Stimulated activated CD8-positive, alpha-beta memory T cell treated with anti-CD3 and anti-CD28 coated beads, Interleukin-7, amount 100 ng/mL, for 48 hours (primary cell): ENCODE results near the gene SSH2.
A peak's percentile ranks its signal among the peaks of the same experiment; 100 is the strongest.

Experiments
- DNase-seq, 2 donors: peaks; one replicate each; pipeline ENCODE4 v3.0.0-alpha.2; 2020; ENCODE audit warnings: low read depth in 1 of 2; ENCODE audit errors: extremely low read depth in 1 of 2

Gene SSH2

DNA sequence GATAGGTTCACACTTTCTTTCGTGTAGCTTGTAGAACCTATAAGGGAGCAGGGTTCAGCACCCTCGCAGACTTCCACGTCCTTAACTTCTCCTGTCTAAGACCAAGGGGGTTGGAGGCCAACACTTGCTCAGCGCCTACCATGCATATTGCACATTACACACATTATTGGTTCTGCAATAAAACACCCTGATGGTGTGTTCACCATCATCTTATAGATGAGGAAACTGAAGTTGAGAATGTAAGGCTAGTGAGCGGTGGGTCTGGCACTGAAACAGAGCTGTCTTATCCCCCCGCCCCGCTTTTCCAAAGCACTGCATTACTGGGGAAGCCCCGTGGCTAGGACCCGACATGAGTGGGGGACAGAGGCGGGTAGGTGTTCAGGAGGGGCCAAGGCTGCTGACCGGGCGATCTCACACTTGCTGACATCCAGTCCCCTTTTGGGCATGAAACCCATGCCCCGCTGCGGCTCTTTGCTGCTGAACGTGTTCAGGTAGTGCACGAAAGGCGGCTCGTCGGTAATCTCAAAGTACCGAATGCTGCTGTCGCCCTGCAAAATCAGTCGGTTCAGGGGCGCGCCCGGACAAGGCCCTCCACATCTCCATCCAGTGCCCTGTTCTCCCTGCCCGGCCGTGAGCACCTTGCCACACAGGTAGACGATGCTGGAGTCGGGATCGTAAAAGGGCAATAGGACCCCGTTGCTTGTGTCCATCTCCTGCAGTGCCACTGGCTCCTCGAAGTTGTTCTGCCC is 313.6 kb downstream of the SSH2 start:
- no peak for DNase-seq

DNA sequence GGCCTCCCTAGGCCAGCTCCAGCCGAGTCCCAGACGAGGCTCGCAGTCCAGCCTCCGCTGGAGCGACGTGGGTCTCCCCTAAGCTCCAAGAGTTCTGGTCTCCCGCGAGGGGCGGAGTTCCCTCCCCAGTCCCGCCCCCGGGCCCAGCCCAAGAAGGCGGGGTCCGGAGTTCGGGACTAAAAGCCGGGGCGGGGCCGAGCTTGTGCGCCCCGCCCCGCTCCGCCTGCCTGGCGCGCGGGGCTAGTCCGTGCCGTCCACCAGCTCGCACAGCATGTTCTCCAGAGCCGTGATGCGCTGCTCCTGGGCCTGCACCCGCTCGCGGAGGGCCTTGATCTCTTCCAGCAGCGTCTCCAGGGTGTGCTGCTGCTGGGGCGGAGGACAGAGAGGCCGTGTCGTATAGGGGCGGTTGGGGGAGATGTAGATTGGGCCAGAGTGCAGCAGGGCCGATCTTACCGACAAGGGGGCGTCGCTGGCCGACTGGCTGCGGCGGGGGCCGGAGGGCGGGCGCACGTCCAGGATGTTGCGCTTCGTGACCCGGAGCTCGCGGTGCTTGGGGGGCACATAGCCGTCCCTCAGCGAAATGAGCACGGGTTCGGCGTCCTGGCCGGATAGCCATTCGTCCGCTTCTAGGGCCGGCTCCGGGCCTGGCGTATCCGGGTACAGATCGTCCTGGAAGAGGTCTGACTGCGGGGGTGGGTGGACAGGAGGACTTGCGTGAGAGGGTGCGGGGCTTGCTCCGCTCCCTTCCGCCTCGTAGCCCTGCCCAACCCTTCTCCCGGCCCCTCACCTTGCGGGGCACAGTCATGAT is 314.3 kb downstream of the SSH2 start:
- peak; percentile 71 to 73 for DNase-seq

DNA sequence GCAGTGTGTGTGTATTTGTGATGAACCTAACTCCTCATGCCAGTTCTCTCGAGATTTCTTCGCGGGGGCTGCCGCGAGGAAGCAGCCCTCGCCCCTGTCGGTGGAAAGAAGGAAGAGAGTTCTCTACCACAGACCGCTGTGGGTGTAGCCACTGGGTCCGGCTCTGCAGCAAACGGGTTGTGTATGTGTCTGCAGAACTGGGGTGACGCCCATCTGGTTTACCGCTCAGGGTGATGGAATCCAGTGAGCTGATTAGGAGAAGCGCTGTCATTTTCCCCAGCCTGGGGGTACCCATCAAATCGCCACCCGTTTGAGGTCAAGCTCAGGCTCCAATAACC is 315.0 kb downstream of the SSH2 start:
- peak in 1 of 2 donors; percentile 67 for DNase-seq

DNA sequence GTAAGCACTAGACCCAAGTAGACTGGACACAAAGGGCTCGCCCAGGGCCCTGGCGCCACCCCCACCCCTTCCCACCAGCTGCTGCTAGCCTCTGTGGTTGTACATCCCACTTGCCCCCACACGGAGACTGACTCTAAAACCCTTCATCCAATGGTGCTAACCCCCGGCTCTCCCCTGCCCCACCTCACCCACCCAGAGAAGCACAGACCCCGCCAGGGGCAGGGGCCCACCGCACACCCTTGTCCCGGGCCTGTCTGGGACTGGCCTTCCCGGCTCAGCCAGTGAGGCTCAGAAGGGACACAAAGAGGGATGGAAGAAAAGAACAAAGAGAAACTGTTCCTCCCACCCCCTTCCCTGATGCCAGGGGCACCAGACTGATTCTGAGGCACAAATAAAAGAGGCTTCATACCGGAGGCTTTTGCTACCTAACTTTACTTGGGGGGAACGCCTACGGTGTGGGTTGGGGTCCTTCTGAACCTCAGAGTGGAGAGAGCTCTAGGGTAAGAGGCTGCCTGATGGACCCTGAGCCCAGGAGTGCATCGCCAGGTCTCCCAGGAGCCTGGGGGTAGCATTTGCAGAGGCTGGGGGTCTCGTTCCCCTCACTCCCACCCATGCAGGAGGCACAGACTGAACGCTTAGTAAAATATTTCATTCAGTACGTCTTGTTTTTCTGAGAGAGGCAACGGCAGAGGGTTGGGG is 315.5 kb downstream of the SSH2 start:
- no peak for DNase-seq

DNA sequence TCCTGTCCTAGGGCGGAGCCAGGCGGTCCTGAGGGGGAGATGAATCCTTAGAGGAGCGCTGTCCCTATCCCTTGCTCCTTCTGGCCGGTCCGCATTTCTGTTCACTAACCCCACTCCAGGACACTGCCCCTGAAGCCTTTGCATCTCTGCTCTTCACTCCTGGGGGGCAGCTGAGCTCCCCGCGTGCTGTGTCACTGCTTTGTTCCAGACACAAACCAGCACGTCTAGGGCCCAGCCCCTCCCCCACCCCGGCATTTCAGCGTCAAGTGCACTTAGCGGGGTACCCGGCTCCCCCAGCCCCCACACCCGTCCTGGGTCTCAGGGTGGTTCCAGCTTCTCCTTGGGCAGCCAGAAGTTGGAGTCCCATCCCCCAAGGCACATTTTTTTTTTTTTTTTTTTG is 316.2 kb downstream of the SSH2 start:
- DNase-seq: no peak

DNA sequence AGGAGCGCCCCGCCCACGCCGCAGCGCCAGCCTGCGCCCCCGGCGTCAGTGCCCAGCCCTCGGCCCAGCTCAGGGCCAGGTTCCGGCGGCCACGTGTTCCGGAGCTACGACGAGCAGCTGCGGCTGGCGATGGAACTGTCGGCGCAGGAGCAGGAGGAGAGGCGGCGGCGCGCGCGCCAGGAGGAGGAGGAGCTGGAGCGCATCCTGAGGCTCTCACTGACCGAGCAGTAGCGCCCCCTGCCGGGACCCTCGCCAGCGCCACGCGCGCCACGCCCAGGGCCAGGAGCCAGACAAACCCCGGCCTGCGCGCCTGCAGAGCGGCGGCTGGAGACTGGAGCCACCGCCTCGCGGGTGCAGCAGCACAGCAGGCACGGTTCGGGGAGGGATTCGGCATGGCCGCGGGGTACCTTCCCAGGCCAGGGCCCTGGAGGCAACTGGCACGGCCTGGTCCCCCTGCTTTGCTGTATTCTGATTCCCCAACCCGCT is 316.6 kb downstream of the SSH2 start:
- peak; percentile 89 for DNase-seq

DNA sequence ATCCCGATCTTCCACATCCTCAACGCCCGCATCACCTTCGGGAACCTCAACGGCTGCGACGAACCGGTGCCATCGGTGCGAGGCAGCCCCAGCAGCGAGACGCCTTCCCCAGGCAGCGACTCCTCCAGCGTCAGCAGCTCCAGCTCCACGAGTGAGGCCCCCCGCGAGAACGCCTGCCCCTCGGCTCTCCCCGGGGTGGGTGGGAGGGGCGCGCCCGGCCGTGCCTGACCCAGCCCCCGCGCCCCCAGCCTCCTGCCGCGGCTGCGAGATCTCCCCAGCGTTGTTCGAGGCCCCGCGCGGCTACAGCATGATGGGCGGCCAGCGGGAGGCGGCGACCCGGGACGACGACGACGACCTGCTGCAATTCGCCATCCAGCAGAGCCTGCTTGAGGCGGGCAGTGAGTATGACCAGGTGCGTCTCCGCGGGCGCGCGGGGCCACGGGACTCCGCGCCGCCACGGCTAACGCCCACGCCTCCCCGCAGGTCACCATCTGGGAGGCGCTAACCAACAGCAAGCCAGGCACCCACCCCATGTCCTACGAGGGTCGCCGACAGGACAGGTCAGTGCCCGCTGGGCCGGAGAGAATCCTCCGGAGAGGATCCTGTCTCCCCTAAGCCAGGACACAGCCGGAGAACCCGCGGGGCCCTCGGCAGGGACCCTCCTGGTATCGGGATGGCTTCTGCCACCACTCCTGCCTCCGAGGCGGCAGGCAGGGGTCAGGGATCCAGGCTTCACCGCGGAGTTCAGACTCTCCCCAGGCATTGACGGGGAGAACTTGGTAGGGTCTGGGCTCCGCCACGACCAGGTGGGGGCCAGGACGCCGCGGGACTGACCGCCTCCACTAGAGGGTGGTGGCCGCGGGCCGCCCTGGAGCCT is 317.4 kb downstream of the SSH2 start:
- DNase-seq: no peak

DNA sequence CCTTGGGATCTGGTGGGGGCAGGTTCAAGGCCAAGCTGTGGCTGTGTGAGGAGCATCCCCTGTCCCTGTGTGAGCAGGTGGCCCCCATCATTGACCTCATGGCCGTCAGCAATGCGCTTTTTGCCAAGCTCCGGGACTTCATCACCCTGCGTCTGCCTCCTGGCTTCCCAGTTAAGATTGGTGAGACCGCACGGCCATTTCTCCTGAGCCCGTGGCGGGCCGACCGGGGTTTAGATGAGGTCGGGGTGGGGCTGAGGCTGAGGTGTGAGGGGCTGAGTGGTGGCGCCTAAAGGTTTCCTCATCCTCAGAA is 318.0 kb downstream of the SSH2 start:
- no peak for DNase-seq

DNA sequence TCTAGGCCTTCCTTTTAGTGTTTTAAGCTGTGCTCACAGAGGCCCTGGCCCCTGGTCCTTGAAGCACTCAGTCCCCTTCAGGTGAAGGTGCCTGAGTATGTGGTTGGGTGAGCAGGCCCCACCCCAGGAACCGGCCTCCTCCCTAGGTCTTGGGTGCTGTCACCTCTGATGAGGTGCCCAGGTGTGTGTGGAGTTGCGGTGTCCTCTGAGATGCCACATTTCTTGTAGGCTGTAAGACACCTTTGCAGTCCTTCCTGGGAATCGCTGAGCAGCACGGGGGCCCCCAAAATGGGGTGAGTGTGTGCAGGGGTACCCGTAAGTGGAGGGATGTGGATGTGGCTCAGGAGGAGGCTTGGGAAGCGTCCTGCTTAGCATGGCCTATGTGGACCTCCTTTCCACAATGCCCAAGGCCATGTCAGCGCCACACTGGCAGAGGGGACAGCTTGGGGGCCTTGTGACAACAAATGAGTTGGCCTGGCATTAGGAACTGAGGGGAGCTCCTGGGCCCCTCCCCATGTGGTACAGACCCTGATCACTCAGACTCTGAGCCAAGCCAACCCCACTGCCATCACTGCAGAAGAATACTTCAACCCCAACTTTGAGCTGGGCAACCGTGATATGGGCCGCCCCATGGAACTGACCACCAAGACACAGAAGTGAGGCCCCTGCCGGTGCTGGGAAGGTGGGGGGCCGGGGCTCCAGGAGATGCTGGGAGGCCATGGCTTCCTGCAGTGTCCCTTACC is 318.5 kb downstream of the SSH2 start:
- no peak for DNase-seq

DNA sequence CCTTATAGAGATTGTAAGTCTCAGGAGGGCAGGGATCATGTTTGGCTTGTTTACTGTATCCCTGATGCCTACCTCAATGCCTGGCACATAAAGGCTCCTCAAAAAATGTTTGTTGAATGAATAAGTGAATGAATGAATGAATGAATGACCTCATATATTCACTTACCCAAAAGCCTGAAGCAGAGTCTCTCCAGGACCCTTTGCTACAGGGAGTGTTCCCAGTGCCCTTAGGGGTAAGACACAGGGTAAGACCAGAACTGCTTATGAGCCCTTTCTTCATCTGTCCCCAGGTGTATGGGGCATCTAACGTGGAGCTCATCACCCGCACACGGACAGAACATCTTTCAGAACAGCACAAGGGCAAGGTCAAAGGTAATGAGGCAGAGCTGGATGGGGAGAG is 319.6 kb downstream of the SSH2 start:
- DNase-seq: no peak

DNA sequence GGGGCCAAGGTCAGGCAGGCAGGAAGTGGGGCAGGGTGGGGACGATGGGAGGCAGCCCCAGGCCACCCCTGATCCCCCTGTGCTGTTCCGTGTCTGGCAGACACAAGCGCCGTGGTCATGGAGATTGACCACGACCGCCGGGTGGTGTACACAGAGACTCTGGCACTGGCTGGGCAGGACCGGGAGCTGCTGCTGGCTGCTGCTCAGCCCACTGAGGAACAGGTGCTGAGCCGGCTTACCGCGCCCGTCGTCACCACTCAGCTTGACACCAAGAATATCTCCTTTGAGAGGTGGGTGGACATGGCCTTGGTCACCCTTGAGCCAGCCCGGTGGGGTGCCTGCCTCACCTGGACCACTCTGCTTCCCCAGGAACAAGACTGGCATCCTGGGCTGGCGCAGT is 321.0 kb downstream of the SSH2 start:
- no peak for DNase-seq

DNA sequence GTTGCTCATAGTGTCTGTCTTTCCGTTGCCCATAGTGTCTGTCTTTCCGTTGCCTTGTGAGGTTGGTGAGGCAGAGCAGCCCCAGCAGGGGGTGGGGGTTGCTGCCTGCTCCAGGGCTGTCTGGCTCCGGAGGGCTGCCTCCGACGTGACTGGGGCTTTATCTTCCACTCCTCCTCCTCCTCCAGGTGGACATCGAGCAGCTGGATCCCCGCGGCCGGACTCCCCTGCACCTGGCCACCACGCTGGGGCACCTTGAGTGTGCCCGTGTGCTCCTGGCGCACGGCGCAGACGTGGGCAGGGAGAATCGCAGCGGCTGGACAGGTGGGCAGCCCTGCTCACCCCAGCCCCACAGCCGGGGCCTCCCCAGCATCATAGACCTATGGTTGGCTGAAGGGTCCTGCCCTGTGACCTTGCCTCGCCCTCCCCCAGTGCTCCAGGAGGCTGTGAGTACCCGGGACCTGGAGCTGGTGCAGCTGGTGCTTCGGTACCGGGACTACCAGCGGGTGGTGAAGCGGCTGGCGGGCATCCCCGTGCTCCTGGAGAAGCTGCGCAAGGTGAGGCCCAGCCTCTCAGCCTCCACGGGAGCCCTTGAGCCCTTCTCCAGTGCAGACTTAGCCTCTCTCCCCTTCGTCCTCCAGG is 322.4 kb downstream of the SSH2 start:
- DNase-seq: no peak

DNA sequence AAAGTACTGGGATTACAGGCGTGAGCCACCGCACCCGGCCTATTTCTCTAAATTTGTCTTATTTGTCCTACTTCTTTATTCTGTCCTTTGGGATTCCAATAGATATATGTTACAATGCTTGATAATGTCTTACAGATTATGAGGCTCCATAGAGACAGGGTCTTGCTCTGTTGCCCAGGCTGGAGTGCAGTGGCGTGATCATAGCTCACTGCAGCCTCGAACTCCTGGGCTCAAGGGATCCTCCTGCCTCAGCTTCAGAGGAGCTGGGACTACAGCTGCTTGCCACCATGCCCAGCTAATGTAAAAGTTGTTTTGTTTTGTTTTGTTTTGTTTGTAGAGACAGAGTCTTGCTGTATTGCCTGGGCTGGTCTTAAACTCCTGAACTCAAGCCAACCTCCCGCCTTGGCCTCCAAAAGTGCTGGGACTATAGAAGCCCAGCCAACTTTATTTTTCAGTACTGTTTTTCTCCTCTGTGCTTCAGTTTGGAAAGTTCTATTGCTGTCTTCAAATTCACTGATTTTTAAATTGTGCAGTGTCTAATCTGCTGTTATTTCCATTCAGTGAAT is 326.8 kb downstream of the SSH2 start:
- DNase-seq: no peak

DNA sequence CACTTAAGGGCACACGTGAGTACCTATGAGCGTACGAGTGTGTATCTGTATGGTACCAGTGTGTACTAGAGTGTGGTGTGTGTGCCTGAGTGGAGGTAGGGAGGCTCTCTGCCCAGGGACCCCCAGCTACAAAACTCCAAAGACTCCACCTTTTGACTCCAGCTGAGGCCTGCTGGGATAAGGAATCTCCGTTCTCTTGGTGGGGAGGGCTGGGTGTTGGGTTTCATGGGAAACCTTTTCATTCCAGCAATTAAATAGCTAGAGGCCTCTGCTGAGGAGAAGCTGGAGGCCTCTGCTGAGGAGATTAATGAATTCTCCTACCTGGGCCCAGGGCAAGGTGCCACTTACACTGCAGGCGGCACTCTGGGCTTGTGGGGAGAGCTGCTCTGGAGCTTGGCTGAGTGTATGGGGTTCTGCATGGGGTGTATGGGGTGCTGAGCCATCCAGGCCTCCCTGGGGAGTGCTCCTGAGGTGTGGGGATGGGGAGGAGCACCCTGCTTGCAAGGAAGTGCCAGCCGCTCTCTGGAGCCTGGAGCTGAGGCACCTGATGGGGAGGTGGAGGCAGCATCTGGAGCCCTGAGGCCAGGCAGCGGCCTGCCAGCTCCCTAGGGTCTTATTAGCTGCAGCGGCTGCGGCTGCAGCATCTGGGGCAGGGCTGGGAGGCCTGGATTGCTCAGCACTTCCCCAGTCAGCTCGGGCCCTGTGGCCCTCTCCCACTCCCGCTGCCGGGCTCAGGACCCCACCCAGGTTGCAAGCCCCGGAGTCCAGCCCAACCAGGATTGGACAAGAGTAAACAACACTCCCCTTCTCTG is 332.5 kb downstream of the SSH2 start:
- DNase-seq: no peak

DNA sequence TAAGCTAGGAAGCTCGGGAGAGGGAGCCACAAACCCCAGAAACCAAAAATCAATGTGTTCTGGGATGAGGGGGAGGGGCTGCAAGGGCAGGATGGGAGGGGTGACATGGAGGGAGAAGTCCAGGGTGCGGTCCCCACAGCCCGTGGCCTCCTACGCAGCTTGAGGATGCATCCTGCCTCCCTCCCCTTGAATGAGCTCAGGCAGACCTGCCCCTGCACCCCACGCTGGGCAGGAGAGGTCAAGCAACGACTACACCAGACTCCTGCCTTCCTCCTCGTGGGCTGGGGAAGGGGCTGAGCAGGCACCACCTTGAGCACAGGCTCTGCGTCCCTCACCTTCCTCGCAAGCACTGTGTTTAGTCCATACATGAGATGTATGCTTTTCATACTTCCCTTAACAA is 333.2 kb downstream of the SSH2 start:
- no peak for DNase-seq

DNA sequence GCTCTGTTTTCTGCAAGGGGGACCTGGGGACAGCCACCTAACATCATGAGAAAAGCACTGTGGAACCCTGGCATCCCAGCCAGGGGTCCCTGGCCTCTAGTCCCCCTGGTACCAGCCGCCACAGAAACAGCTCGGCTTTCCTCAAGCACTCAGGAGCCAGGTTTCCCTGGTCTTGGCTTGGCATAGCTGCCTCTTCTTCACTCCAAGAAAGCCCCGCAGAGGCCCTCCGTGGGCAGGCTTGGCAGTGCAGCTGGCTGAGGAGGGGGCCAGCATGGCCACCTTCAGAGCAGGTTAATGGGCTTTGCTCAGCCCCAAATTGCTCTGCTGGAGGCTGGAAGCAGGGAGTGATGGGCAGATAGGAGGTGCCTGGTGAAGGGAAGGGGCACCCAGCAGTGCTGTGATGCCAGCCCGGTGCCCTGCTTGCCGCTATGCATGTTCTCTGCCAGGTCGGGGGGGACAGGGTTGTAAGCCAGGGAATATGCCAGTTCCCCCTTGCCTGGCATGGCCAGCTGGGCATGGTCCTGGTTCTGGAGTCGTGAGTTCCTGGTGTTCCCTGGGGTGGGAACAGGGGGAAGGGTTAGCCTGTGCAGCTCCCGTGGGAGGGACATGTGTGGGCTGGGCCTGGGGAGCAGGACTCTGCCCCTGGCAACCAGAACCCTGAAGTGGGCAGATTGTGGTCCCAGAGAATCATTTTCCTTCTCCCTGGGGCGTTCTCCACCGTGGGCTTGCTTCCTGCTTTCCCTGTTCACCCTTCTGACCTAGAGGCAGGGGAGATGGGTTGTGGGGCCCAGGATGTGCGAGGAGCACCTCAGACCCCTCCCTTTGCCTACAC is 333.9 kb downstream of the SSH2 start:
- DNase-seq: no peak

DNA sequence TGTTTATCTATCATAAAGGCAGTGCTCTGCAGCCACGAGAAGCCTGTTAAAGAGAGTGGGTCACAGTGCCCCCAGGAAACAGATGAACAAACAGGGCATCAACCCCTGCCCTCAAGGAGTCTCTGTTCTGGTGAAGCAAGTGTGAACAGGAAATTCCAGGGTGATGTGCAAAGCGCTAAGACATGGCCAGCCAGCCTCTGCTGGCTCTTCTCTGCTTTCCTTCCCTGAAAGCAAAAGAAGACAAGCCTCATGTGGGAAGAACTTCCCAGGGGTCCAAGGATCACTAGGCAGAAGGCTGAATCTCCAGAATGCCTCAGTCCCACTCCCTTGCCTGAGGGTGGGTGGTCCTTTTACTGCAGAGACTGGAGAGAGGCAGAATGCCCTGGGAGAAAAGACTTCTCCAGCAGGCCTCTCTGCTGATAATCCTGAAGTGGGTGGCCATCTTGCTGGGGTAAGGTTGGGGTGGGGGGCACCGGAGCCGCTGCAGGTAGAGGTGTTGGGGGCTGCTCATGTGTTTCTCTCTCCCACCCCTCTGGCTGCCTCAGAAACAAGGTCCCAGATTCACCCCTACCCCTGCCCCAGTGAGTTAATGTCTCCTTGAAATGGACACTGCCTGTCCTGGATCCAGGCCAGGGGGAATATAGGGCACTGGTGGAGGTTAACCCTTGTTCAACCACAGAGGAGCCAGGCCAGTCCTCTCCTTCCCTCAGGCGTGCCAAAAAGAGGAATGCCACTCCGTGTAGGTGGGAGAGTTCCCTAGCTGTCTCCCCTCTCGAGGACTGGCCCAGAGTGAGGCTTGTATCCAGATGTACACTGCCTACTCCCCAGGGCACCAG is 334.7 kb downstream of the SSH2 start:
- DNase-seq: no peak
